Activated T-cell treated with anti-CD3 and anti-CD28 coated beads, Interleukin-2, amount 50 U/mL, for 1 hour (primary cell): ENCODE results near the gene RBKS.
A peak's percentile ranks its signal among the peaks of the same experiment; 100 is the strongest.
"Not testable (repeated sequence)": the region's sequence is repeated elsewhere in the genome, so short reads cannot be mapped to it uniquely, and the experiment has no call there.

Source experiments
- DNase-seq: peaks from one replicate; pipeline ENCODE4 v3.0.0-alpha.2; 2020

The RBKS gene

GRCh38 chr2:27756091-27756490 is 134.1 kb downstream of the RBKS start:
- no peak for DNase-seq

- DNase-seq, result no peak
Measured at GRCh38 chr2:27754831-27755230, 135.4 kb downstream of the RBKS start.

- DNase-seq, result peak; percentile 70
Measured at GRCh38 chr2:27754138-27754588, 136.0 kb downstream of the RBKS start.

- DNase-seq, result no peak
Measured at GRCh38 chr2:27752551-27753237, 137.5 kb downstream of the RBKS start.

DNA sequence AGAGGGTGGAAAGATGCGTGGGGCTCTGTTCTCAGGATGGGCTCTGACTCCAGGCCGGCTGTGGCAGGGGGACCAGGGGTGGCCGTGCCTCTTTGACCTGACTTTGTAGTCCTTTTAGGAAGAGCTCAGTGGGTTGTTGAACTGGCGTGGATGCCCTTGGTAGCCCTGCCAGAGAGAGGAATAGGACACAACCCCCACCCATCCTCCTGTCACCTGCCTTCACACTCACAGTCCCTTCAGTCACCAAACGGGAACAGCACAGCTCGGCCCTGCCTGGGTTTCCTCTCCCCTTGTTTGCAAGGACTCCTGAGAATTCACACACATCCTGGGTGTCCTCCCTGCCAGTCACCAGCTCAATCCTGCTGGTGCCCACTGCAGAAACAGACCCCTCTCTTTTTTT is 138.8 kb downstream of the RBKS start:
- DNase-seq, result no peak

DNA sequence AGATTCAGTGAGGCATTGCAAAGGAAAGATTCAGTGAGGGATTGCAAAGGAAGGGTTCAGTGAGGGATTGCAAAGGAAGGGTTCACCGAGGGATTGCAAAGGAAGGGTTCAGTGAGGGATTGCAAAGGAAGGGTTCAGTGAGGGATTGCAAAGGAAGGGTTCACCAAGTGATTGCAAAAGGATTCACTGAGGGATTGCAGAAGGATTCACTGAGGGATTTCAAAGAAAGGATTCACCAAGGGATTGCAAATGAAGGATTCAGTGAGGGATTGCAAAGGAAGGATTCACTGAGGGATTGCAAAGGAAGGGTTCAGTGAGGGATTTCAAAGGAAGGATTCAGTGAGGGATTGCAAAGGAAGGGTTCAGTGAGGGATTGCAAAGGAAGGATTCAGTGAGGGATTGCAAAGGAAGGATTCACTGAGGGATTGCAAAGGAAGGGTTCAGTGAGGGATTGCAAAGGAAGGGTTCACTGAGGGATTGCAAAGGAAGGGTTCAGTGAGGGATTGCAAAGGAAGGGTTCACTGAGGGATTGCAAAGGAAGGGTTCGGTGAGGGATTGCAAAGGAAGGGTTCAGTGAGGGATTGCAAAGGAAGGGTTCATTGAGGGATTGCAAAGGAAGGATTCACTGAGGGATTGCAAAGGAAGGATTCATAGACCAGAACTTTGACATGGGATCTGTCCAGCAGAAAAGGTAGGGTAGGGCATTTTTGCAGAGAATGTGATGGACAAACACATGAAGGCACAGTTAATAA is 141.2 kb downstream of the RBKS start:
- DNase-seq, result not testable (repeated sequence)

DNA sequence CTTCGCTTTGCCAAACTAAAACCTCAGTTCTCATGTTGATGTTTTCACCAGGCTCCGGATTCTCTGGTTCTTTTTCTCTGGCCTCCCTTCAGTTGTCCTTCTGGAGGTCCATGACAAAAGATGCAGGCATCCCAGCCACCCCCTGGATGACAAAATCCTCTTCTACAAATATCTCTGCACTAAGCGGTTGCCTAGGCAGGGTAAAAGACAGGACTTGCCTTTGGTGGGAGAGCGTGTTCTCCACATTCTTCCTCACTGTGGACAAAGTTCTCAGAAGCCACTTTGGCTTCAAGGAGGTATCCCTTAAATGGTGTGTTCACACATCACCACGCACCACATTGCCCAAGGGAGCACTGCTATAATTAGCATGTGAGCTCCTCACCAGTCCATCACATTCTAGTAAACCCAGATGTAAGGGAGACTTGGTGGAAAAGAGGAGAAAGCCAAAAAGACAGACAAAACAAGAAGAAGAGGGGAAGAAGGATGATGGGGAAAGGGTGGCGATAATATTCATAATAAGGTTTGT is 142.3 kb downstream of the RBKS start:
- DNase-seq, result no peak

GRCh38 chr2:27746325-27746724 is 143.9 kb downstream of the RBKS start:
- DNase-seq, result no peak

- not testable (repeated sequence) for DNase-seq
Measured at GRCh38 chr2:27745494-27745893, 144.7 kb downstream of the RBKS start.

DNA sequence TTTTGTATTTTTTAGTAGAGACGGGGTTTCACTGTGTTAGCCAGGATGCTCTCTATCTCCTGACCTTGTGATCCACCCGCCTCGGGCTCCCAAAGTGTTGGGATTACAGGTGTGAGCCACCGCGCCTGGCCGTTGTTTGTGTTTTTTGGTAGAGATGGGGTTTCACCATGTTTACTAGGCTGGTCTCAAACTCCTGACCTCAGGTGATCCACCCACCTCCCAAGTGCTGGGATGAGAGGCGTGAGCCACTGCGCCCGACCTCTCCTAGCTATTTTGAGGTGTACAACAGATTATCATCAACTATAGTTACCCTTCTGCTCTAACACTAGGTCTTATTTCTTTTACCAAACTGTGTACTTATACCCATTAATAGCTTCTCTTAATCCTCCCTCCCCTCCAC is 147.6 kb downstream of the RBKS start:
- no peak for DNase-seq

- no peak for DNase-seq
Measured at GRCh38 chr2:27741673-27742072, 148.5 kb downstream of the RBKS start.

DNA sequence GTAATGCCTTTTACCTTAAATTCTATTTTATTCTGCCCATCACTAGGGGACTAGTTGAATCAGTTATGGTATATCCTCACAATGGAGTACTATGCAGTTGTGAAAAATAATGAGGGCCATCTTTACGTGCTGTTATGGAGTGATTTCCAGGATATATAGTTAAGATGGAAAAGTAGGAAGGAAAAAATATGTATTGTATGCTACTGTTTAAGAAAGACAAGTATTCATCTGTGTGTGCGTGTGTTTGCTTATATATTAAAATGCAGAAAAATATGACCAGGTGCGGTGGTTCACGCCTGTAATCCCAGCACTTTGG is 151.2 kb downstream of the RBKS start:
- no peak for DNase-seq

GRCh38 chr2:27738349-27739057 is 151.7 kb downstream of the RBKS start:
- DNase-seq, result no peak

GRCh38 chr2:27737676-27738348 is 152.4 kb downstream of the RBKS start:
- no peak for DNase-seq

DNA sequence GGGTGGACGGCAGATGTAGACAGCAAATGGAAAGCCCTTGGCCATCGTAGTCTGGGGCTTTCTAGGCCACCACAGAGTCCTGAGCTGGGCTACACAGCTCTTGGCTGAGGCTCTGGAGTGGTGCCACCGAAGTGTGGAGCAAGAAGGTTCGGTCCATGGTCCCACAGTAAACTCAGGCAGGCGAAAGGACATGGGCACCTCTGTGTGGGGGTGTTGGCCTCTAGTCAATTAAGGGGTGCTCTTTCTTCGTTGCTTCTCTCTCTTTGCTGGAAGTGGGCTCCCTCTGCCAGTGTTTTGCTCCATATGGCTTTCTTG is 153.3 kb downstream of the RBKS start:
- no peak for DNase-seq

GRCh38 chr2:27736031-27736889 is 153.9 kb downstream of the RBKS start:
- no peak for DNase-seq

DNA sequence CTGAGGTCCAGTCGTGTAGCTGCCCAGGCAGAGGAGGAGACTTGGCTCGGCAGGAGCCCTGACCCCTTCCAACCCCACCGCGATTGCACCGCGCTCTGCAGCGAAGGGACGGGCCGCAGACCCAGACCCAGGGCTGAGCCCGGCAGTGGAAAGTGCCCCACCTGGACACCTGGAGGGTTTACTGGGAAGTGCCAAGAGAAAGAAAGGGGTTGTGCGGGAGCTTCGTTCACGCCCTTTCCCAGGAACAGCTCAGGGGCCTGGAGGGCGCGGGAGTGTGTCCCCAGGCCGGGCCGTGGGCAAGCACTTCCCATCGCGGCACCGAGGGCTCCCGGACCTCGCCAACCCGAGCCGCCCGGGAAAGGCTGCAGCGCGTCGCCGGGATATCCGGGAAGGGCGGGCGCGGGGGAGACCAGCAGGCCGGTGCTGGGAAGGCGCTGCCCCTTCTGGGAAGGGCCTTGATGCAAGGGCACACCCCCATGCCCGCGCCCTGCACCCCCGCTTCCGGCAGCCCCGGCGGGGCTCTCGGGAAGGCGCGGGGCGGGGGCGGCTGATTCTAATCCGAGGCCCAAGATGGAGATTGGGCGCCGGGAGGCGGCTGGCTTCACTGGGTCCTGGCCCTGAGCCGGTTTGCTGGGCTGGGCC is 154.8 kb downstream of the RBKS start:
- DNase-seq, result peak; percentile 62

- no peak for DNase-seq
Measured at GRCh38 chr2:27734305-27734704, 155.9 kb downstream of the RBKS start.
